NCI-H2196 treated with DMSO at 0.1 percent for 48 hours (cell line): ENCODE results near the gene ZNF26.
A peak's percentile ranks its signal among the peaks of the same experiment; 100 is the strongest.
"Not testable (repeated sequence)": the region's sequence is repeated elsewhere in the genome, so short reads cannot be mapped to it uniquely, and the experiment has no call there.

Source experiments
- DNase-seq: peaks from one replicate; lab custom pipeline; 2025; ENCODE audit not compliant: unreplicated experiment; lab: John Stamatoyannopoulos, UW

The ZNF26 gene

GRCh38 chr12:132955094-132956010, 30.8 kb upstream of the ZNF26 start:
- DNase-seq, result peak; percentile 27

DNA sequence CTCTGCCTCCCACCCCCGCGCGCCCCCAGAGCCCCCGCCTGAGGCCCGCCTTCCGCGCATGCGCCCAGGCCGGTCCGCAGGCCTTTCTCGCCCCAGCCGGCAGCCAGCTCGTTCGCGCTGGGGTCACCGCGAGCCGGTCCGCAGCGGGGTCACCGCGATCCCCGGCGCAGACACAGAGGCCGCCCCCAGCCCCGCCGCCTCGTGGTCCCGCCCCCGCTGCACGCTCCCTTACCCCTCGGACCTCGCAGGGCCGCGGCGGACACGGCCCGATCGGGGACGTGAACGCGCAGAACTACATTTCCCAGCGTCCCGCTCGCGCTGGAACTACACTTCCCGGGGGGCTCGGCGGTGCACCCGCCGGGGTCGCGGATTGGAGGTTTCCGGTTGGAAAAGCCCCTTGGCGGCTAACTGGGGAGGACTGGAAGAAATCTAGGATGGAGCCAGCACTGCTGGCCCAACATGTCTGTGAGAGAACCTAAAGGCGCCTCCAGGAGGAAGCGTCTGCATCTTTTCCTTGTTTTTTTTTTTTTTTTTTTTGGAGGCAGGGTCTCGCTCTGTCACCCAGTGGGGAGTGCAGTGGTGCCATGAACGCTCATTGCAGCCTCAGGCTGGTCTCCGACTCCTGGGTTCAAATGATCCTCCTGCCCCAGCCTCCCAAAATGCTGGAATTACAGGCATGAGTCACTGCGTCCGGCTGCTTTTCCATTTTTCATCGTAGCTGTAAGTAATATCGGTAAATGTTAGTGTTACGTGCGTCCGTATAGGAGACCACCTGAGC, 30.0 kb upstream of the ZNF26 start, which contains the start of gene ZNF605:
ZNF605 (minus strand) TSS at position 296 of the 778 bp plus-strand sequence. CDS start 10,671 bp downstream, outside the sequence.
- peak; percentile 70 for DNase-seq

- DNase-seq, result not testable (repeated sequence)
These were observed 24.4 kb upstream of the ZNF26 start for GRCh38 chr12:132961790-132962189.

- not testable (repeated sequence) for DNase-seq
These were observed 22.2 kb upstream of the ZNF26 start for GRCh38 chr12:132963947-132964346.

DNA sequence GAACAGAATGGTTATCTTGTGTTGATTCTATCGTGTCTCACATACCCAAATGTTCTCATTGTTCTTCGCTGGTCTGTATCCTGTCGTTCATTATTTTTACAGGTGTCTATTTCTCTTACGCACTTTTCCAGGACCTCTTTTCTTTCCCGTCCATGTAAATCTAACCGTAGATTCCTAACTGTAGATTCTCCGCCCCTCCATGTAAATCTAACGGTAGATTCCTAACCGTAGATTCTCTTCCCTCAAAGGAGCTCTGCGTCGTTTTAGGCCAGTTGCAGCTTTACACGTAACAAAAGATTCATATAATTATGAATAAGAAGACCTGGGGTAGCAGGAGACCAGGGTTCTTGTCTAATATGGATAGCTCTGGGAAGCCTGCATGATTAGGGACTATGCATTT, 20.4 kb upstream of the ZNF26 start:
- no peak for DNase-seq

DNA sequence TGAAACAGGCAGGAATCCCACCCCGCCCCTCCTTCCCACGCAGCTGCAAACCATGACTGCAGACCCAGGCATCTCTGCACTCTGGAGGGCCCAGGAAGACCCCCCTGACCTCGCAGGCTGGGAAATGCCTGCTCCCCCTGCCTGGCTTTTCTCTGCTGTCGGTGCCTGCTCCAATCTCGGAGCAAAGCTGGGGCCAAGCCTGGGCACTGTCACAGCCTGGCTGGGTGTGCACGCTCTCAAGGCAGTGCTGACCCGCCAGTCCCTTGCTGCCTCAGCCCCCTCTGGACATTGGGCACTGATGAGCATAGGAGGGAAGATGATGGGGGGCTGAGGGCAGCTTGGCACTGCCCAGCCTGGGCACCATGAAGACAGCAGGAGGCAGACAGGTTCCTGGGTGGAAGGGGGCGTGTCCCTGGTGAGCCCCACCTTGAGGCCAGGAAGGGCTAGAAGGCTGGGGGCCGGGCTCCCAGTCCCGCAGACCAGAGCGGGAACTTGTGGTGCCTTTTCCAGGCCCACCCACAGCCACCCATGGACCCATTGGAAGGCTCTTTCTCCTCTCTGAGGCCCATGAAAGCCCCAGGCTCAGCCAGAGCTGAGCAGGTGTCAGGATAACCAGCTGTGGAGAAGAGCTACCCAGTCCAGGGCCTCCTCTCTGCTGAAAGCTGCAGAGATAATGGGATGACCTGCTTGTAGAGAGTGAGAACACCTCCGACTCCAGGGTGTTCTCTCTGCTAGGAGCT, 19.3 kb upstream of the ZNF26 start:
- DNase-seq, result no peak

DNA sequence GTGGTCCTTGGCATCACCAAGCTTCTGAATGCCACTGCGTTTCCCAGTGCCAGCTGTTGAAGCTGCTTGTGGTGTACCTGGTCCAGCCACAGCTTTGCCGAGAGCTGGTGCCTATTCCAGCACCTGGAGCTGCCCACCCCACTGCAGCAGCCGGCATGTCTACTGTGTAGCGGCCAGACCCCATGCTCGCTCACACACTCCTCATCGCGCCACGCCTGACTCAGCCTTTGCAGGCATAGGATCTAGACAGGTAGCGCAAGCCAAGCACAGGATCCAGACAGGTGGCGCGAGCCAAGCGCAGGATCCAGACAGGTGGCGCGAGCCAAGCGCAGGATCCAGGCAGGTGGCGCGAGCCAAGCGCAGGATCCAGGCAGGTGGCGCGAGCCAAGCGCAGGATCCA, 18.4 kb upstream of the ZNF26 start:
- no peak for DNase-seq

DNA sequence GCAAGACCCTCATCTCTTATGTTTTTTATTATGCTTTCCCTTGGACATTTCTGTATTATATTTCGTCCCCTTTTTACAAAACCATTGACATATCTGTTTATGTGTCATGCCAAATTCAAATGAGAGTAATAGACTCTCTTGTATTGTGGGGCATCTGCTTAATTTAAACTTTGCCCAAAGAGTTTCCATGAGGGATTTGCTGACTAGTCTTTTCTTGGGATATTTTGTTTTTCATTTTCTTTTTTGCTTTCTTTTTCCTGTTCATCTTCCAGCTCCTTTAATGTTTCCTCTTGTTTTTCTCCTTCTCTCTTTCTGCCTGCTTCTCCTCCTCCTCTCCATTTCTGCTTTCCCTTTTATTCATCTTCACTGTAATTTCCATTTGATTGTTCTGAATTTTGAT, 13.8 kb upstream of the ZNF26 start:
- no peak for DNase-seq

GRCh38 chr12:132976870-132977269, 9.3 kb upstream of the ZNF26 start:
- not testable (repeated sequence) for DNase-seq

GRCh38 chr12:132986885-132987225, 688 bp downstream of the ZNF26 start:
- DNase-seq, result no peak

DNA sequence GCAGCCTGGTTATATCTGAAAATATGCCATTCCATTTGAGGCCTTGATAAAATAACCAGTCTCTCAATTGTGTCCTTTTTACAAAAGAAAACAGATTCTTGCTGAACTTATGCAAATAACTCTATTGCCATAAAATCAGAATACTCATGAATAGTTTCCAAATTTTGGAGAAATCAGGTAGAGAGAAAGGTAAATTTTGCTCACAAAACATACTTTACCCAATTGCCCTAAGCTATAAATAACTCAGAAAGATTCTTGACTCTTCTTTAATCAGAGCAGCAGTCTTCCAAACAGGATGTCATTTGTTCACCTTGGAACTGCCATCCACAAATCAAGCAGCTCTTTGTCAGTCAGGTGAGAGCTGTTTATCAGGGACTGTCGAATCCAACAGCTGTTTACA, 12.6 kb downstream of the ZNF26 start:
- no peak for DNase-seq

DNA sequence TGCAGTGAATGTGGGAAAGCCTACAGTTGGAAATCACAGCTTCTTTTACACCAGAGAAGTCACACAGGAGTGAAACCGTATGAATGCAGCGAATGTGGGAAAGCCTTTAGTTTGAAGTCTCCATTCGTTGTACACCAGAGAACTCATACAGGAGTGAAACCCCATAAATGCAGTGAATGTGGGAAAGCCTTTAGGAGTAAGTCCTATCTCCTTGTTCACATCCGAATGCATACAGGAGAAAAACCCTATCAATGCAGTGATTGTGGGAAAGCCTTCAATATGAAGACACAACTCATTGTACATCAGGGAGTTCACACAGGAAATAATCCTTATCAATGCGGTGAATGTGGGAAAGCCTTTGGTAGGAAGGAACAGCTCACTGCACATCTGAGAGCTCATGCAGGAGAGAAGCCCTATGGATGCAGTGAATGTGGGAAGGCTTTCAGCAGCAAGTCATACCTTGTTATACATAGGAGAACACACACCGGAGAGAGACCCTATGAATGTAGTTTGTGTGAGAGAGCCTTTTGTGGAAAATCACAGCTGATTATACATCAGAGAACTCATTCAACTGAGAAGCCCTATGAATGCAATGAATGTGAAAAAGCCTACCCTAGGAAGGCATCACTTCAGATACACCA, 24.6 kb downstream of the ZNF26 start:
- DNase-seq, result no peak

- no peak for DNase-seq
These were observed 37.4 kb downstream of the ZNF26 start for GRCh38 chr12:133023566-133023965.

- no peak for DNase-seq
These were observed 40.8 kb downstream of the ZNF26 start for GRCh38 chr12:133026996-133027395.

GRCh38 chr12:133037207-133038005, 51.2 kb downstream of the ZNF26 start, which contains the start of gene ZNF84:
TSS of gene ZNF84 (plus strand) at chr12:133037509. CDS start at chr12:133041468, 3,959 bp downstream.
- peak; percentile 97 for DNase-seq

- no peak for DNase-seq
These were observed 52.0 kb downstream of the ZNF26 start for GRCh38 chr12:133038118-133038709.

DNA sequence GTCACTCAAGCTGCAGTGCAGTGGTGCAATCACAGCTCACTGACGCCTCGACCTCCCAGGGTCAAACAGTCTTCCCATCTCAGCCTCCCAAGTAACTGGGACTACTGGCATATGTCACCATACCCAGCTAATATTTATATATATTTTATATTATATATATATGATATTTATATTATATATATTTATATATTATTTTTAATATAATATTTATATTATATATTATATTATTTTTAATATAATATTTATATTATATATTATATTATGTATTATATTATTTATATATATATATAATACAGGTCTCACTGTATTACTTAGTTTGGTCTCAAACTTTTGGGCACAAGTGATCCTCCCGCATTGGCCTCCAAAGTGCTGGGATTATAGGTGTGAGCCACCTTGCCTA, 60.5 kb downstream of the ZNF26 start:
- DNase-seq, result no peak

DNA sequence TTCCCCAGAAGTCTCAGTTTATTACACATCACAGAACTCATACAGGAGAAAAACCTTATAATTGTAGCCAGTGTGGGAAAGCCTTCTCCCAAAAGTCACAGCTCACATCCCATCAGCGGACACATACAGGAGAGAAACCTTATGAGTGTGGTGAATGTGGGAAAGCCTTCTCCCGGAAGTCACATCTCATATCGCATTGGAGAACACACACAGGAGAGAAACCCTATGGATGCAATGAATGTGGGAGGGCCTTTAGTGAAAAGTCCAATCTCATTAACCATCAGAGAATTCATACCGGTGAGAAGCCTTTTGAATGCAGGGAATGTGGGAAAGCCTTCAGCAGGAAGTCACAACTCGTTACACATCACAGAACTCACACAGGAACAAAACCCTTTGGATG, 71.3 kb downstream of the ZNF26 start:
- DNase-seq, result no peak
